H1 (cell line): ENCODE measurements around the gene SHC3. TPM values are rescaled to one million over a fixed set of nuclear protein-coding genes. Genes with fewer than 3 reads are reported as not detected.

ENCODE experiments used
- POLR2AphosphoS5 ChIP-seq: IDR thresholded peaks from 2 replicates; pipeline ENCODE4 v1.6.1; 2011; ENCODE audit warnings: low read depth, low read length
- polyA plus RNA-seq, 7 experiments: library from polyadenylated mRNA; depleted of rRNA in 3 of 7; stranded (reverse) in 5 of 7; unstranded in 2 of 7; fragments of >200 nt in 5 of 7; fragments of 200-250 nt in 2 of 7; gene quantifications; 1 replicate in 5 of 7; 2 replicates in 1 of 7; 4 replicates in 1 of 7; pipeline versions ENCODE4 v1.2.1 to v1.2.3, GENCODE V29; 2011 to 2013; ENCODE audit warnings: missing spikeins in 2 of 7, mixed read lengths in 2 of 7
- total RNA-seq: library from RNA; stranded (reverse); fragmentation: NEBNext Ultra II Directional; extraction: Animal tissue kit (Norgen Biotek cat#: 25700); gene quantifications from 2 replicates; pipeline ENCODE4 v1.2.1, GENCODE V29; 2021

Gene SHC3
- total and polyA plus RNA-seq, 2 of the 8 experiments (the other 6 are each of a cell fraction or from before 2014, with no cell fraction given), result 1.4 to 7.1 TPM

DNA sequence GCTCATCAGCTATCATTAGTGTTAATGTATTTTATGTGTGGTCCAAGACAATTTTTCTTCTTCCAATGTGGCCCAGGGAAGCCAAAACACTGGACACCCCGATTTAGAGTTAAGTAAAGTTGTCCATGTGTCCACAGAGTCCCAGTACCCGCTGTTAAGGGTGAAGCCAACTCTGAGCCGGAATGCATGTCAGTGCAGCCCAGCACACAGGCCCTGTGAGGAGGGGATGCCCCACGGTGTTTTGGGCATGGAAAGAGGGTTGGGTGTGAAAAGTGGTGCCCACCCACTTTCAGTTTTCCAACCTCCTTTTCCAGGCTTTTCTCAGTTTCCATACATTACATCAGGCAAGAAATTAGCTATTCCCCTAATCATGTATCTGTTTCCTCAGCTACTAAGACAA lies 24.4 kb downstream of the SHC3 start (continued):
- TF ChIP-seq POLR2AphosphoS5, result no peak
